H9 (cell line): ENCODE results near the gene LRP1B. TPM values are rescaled to one million over a fixed set of nuclear protein-coding genes. Genes with fewer than 3 reads are reported as not detected.

ENCODE experiments used
- DNase-seq: peaks from one replicate; pipeline ENCODE4 v3.0.0-alpha.2; 2017
- H2AFZ ChIP-seq: one replicate; pipeline ENCODE4 v1.6.1; 2013; ENCODE audit warnings: mild to moderate bottlenecking, low read length, control low read depth, moderate library complexity
- H2AK5ac ChIP-seq: 2 replicates; pipeline ENCODE4 v1.6.1; 2013; ENCODE audit warnings: low read length, control low read depth, mixed read lengths; ENCODE audit not compliant: insufficient read length
- H2BK120ac ChIP-seq: one replicate; pipeline ENCODE4 v1.6.1; 2013; ENCODE audit warnings: low read depth, mild to moderate bottlenecking, low read length, control low read depth, inconsistent platforms; ENCODE audit not compliant: poor library complexity, severe bottlenecking
- H2BK12ac ChIP-seq: 2 replicates; pipeline ENCODE4 v1.6.1; 2013; ENCODE audit warnings: low read length, control low read depth, mixed read lengths, low read depth; ENCODE audit not compliant: insufficient read length
- H2BK15ac ChIP-seq: 2 replicates; pipeline ENCODE4 v1.6.1; 2013; ENCODE audit warnings: low read depth, low read length, control low read depth
- H2BK20ac ChIP-seq: one replicate; pipeline ENCODE4 v1.6.1; 2013; ENCODE audit warnings: low read depth, mild to moderate bottlenecking, low read length, control low read depth, inconsistent platforms; ENCODE audit not compliant: poor library complexity, severe bottlenecking
- H2BK5ac ChIP-seq: 2 replicates; pipeline ENCODE4 v1.6.1; 2013; ENCODE audit warnings: low read length, control low read depth, mixed read lengths; ENCODE audit not compliant: insufficient read length
- H3K14ac ChIP-seq: 2 replicates; pipeline ENCODE4 v1.6.1; 2013; ENCODE audit warnings: low read length, control low read depth; ENCODE audit not compliant: insufficient read depth
- H3K18ac ChIP-seq: 2 replicates; pipeline ENCODE4 v1.6.1; 2013; ENCODE audit warnings: low read depth, mild to moderate bottlenecking, mixed read lengths, low read length, control low read depth; ENCODE audit not compliant: insufficient read length
- H3K23ac ChIP-seq: 2 replicates; pipeline ENCODE4 v1.6.1; 2013; ENCODE audit warnings: low read length, control low read depth, mixed read lengths, low read depth; ENCODE audit not compliant: insufficient read length
- H3K23me2 ChIP-seq: 2 replicates; pipeline ENCODE4 v1.6.1; 2013; ENCODE audit warnings: low read depth, mild to moderate bottlenecking, mixed read lengths, low read length, control low read depth; ENCODE audit not compliant: insufficient read length, poor library complexity, severe bottlenecking
- H3K27ac ChIP-seq: 2 replicates; pipeline ENCODE4 v1.5.1; 2013; ENCODE audit warnings: low read length, control low read depth, mixed read lengths, low read depth; ENCODE audit not compliant: insufficient read length
- H3K27me3 ChIP-seq: 2 replicates; pipeline ENCODE4 v1.6.1; 2013; ENCODE audit warnings: low read length, control low read depth, inconsistent platforms; ENCODE audit not compliant: insufficient read depth
- H3K4ac ChIP-seq: 2 replicates; pipeline ENCODE4 v1.6.1; 2013; ENCODE audit warnings: low read depth, mild to moderate bottlenecking, control low read depth, inconsistent platforms, low read length, moderate library complexity
- H3K4me1 ChIP-seq: 2 replicates; pipeline ENCODE4 v1.6.1; 2013; ENCODE audit warnings: low read length, control low read depth, inconsistent platforms; ENCODE audit not compliant: insufficient read depth
- H3K4me2 ChIP-seq: 2 replicates; pipeline ENCODE4 v1.6.1; 2013; ENCODE audit warnings: low read length, control low read depth, mixed read lengths; ENCODE audit not compliant: insufficient read length, insufficient read depth
- H3K56ac ChIP-seq: 2 replicates; pipeline ENCODE4 v1.6.1; 2013; ENCODE audit warnings: low read depth, mild to moderate bottlenecking, mixed read lengths, low read length, control low read depth; ENCODE audit not compliant: insufficient read length
- H3K79me1 ChIP-seq: 2 replicates; pipeline ENCODE4 v1.6.1; 2013; ENCODE audit warnings: low read depth, mild to moderate bottlenecking, moderate library complexity, low read length, control low read depth, inconsistent platforms; ENCODE audit not compliant: insufficient read depth, poor library complexity, severe bottlenecking
- H3K79me2 ChIP-seq: 2 replicates; pipeline ENCODE4 v1.6.1; 2013; ENCODE audit warnings: low read length, control low read depth, inconsistent platforms; ENCODE audit not compliant: insufficient read depth
- H3K9ac ChIP-seq: 2 replicates; pipeline ENCODE4 v1.6.1; 2013; ENCODE audit warnings: low read length, control low read depth, mixed read lengths; ENCODE audit not compliant: insufficient read length; ENCODE audit errors: extremely low read depth
- H3K9me3 ChIP-seq: one replicate; pipeline ENCODE4 v1.6.1; 2013; ENCODE audit warnings: low read depth, low read length, inconsistent platforms; ENCODE audit not compliant: control insufficient read depth
- H3T11ph ChIP-seq: one replicate; pipeline ENCODE4 v1.6.1; 2013; ENCODE audit warnings: mild to moderate bottlenecking, low read length, control low read depth, inconsistent platforms
- H4K20me1 ChIP-seq: one replicate; pipeline ENCODE4 v1.6.1; 2013; ENCODE audit not compliant: control insufficient read depth, insufficient read length, insufficient read depth
- H4K5ac ChIP-seq: 2 replicates; pipeline ENCODE4 v1.6.1; 2013; ENCODE audit warnings: low read depth, mild to moderate bottlenecking, mixed read lengths, low read length, control low read depth; ENCODE audit not compliant: insufficient read length
- H4K8ac ChIP-seq: replicated peaks from 2 replicates; pipeline ENCODE4 v1.6.1; 2013; ENCODE audit warnings: low read length, control low read depth, mixed read lengths, low read depth; ENCODE audit not compliant: insufficient read length
- H4K91ac ChIP-seq: 2 replicates; pipeline ENCODE4 v1.6.1; 2013; ENCODE audit warnings: low read depth, mild to moderate bottlenecking, moderate library complexity, mixed read lengths, low read length, control low read depth; ENCODE audit not compliant: insufficient read length
- H3K27ac Mint-ChIP-seq, 3 experiments: 2 replicates in 2 of 3; 3 replicates in 1 of 3; pipeline ENCODE4 v1.8.0; 2020 to 2021; ENCODE audit warnings: mixed read lengths in 3 of 3, mild to moderate bottlenecking in 1 of 3, moderate library complexity in 1 of 3
- H3K27me3 Mint-ChIP-seq: 2 replicates; pipeline ENCODE4 v1.8.0; 2021; ENCODE audit warnings: low read depth, mild to moderate bottlenecking, moderate library complexity, mixed read lengths
- H3K36me3 Mint-ChIP-seq, 3 experiments: 2 replicates in 2 of 3; 3 replicates in 1 of 3; pipeline ENCODE4 v1.8.0; 2020 to 2021; ENCODE audit warnings: low read depth in 3 of 3, mixed read lengths in 3 of 3; ENCODE audit not compliant: insufficient read depth in 1 of 3
- H3K4me1 Mint-ChIP-seq, 2 experiments: 2 replicates each; pipeline ENCODE4 v1.8.0; 2020; ENCODE audit warnings: mixed read lengths in 2 of 2
- H3K4me3 Mint-ChIP-seq, 2 experiments: 2 replicates in 1 of 2; 3 replicates in 1 of 2; pipeline ENCODE4 v1.8.0; 2020 to 2021; ENCODE audit warnings: mild to moderate bottlenecking in 2 of 2, mixed read lengths in 2 of 2, moderate library complexity in 1 of 2
- H3K9me3 Mint-ChIP-seq, 2 experiments: 2 replicates in 1 of 2; 3 replicates in 1 of 2; pipeline ENCODE4 v1.8.0; 2020; ENCODE audit warnings: mild to moderate bottlenecking in 2 of 2, mixed read lengths in 2 of 2, moderate library complexity in 1 of 2
- CTCF ChIP-seq: fragments of 200-600 bp; sonication (generic); conservative IDR thresholded peaks from 3 replicates; pipeline ENCODE4 v1.8.0; 2021; ENCODE audit warnings: antibody characterized with exemption, mild to moderate bottlenecking
- WGBS: extraction: QIAGEN DNeasy Blood & Tissue Kit; methylation state at CpG from one replicate; pipeline ENCODE4 v1.1.7; 2013; ENCODE audit warnings: missing lambda C conversion rate, low lambda C conversion rate, mixed read lengths; ENCODE audit not compliant: insufficient read length; ENCODE audit errors: extremely low coverage; 5-methylcytosine and 5-hydroxymethylcytosine counted together
- total RNA-seq: library from RNA; stranded (reverse); gene quantifications from 2 replicates; pipeline ENCODE4 v1.2.1, GENCODE V29; 2021

The LRP1B gene
- total RNA-seq, 1 experiment from 2014 or later = not detected

GRCh38 chr2:141517180-141517851 lies 613.5 kb downstream of the LRP1B start:
- no peak overlapping the region for H2BK5ac ChIP-seq
- no peaks in the 10 kb centered on the region for H3K79me1 ChIP-seq
- H2BK12ac ChIP-seq = no peak overlapping the region
- H3K18ac ChIP-seq = no peak overlapping the region
- Mint-ChIP-seq H3K4me1 (peaks cover 0 to 10% of the 10 kb centered on the region in 2 experiments; a peak in 3 of 4 replicates), H3K36me3 (no peaks in the 10 kb centered on the region; a peak in 2 of 7 replicates), H3K27ac (no peak overlapping the region), H3K9me3 (no peaks in the 10 kb centered on the region), H3K4me3 (no peak overlapping the region), H3K27me3 (no peaks in the 10 kb centered on the region)
- no peaks in the 10 kb centered on the region for H3K9me3 ChIP-seq
- no peak overlapping the region for H3K23ac ChIP-seq
- no peak overlapping the region for H3K4me2 ChIP-seq
- no peak overlapping the region for H4K8ac ChIP-seq
- H4K91ac ChIP-seq = no peak overlapping the region
- H2AFZ ChIP-seq = no peak overlapping the region
- no peaks in the 10 kb centered on the region for H3K27me3 ChIP-seq
- no peaks in the 10 kb centered on the region for H3K79me2 ChIP-seq
- H3K14ac ChIP-seq = no peak overlapping the region
- no peak overlapping the region for H3K4ac ChIP-seq
- no peak for DNase-seq
- no peak overlapping the region for H2BK20ac ChIP-seq
- no peak overlapping the region for H3K9ac ChIP-seq
- no peaks in the 10 kb centered on the region for H4K20me1 ChIP-seq
- no peak overlapping the region for H4K5ac ChIP-seq
- H2AK5ac ChIP-seq = no peak overlapping the region
- no peak overlapping the region for H2BK15ac ChIP-seq
- no peak overlapping the region for H3K27ac ChIP-seq
- H3T11ph ChIP-seq = no peak overlapping the region
- no peak overlapping the region for H3K56ac ChIP-seq
- H2BK120ac ChIP-seq = no peak overlapping the region
- no peak for TF ChIP-seq CTCF
- no peaks in the 10 kb centered on the region for H3K23me2 ChIP-seq
- H3K4me1 ChIP-seq = peaks cover 2% of the 10 kb centered on the region; the same call in 1 of the 2 replicates
- no CpG with 5 or more reads among the region's 5 CpGs for WGBS
